HCT116 (cell line): Measurements from ENCODE around the gene SETD1A. TPM values are rescaled to one million over a fixed set of nuclear protein-coding genes. Genes with fewer than 3 reads are reported as not detected.

Experiments used
- ATAC-seq: fragments of 200-7000 bp; cut with Tn5 transposase; 2 replicates; pipeline ENCODE4 v1.9.1; 2020; ENCODE audit warnings: mild to moderate bottlenecking, moderate library complexity
- BruUV-seq: library from RNA; stranded (reverse); fragments of 400-500 nt; replicated peaks from 2 replicates; lab custom pipeline; 2021; lab: Mats Ljungman, UMichigan
- CTCF ChIA-PET: fragments of 300-600 bp; sonication (Branson Sonifier 250); formaldehyde crosslinking; loops from one replicate; lab custom pipeline; 2021; ENCODE audit warnings: antibody characterized with exemption; lab: Charles Lee
- POLR2A ChIA-PET: fragments of 300-600, 350-600 bp; sonication (Branson Sonifier 250); formaldehyde crosslinking; loops from one replicate; lab custom pipeline; 2021; ENCODE audit warnings: antibody characterized with exemption; lab: Charles Lee
- RAD21 ChIA-PET, 2 experiments: fragments of 300-600 bp; sonication (Branson Sonifier 250); formaldehyde crosslinking; loops; one replicate each; lab custom pipeline; 2023; ENCODE audit warnings: low total read pairs in 2 of 2; ENCODE audit not compliant: uncharacterized antibody in 2 of 2, unreplicated experiment in 2 of 2, low non-redundant PET in 1 of 2; lab: Charles Lee
- DNase-seq: peaks from one replicate; pipeline ENCODE4 v3.0.0-alpha.2; 2010; ENCODE audit warnings: low read depth, low spot score
- H2AFZ ChIP-seq: fragments of 200-600 bp; shearing (Covaris generic), sonication (generic); 2 replicates; pipeline ENCODE4 v1.6.1; 2017; ENCODE audit warnings: low read depth, mixed run types, mixed read lengths, antibody characterized with exemption, low read length; ENCODE audit not compliant: poor library complexity, severe bottlenecking
- H3K27ac ChIP-seq: 2 replicates; pipeline ENCODE4 v1.5.1; 2012; ENCODE audit warnings: low read depth, low read length
- H3K27me3 ChIP-seq: fragments of 200-600 bp; sonication (generic); 2 replicates; pipeline ENCODE4 v1.6.1; 2016; ENCODE audit warnings: mixed run types, low read length, mixed read lengths; ENCODE audit not compliant: insufficient read depth
- H3K36me3 ChIP-seq, 2 experiments: fragments of 200-500 bp in 1 of 2; fragments of 200-600 bp in 1 of 2; sonication (Bioruptor generic) in 1 of 2; sonication (generic) in 1 of 2; 2 replicates each; pipeline versions ENCODE4 v1.5.1 to v1.6.1; 2014 to 2016; ENCODE audit warnings: low read length in 2 of 2, inconsistent platforms in 1 of 2, mixed read lengths in 1 of 2, mixed run types in 1 of 2; ENCODE audit not compliant: insufficient read depth in 2 of 2, control insufficient read depth in 1 of 2
- H3K4me1 ChIP-seq, 2 experiments: fragments of 200-600 bp in 1 of 2; sonication (generic) in 1 of 2; 2 replicates each; pipeline versions ENCODE4 v1.5.1 to v1.6.1; 2012 to 2017; ENCODE audit warnings: low read length in 2 of 2, inconsistent platforms in 1 of 2, mild to moderate bottlenecking in 1 of 2, mixed read lengths in 1 of 2, mixed run types in 1 of 2, moderate library complexity in 1 of 2; ENCODE audit not compliant: insufficient read depth in 2 of 2, control insufficient read depth in 1 of 2
- H3K4me2 ChIP-seq: fragments of 200-600 bp; sonication (generic); 2 replicates; pipeline ENCODE4 v1.6.1; 2017; ENCODE audit warnings: mixed run types, low read length, mixed read lengths
- H3K4me3 ChIP-seq, 2 experiments: fragments of 200-600 bp in 1 of 2; sonication (generic) in 1 of 2; replicated peaks in 1 of 2; 2 replicates each; pipeline ENCODE4 v1.5.1; 2011 to 2016; ENCODE audit warnings: low read length in 2 of 2, control low read depth in 1 of 2, low read depth in 1 of 2, mild to moderate bottlenecking in 1 of 2, mixed read lengths in 1 of 2, mixed run types in 1 of 2
- H3K79me2 ChIP-seq: fragments of 200-600 bp; sonication (generic); 2 replicates; pipeline ENCODE4 v1.6.1; 2017; ENCODE audit warnings: mild to moderate bottlenecking, mixed run types, low read length, moderate library complexity, mixed read lengths; ENCODE audit not compliant: insufficient read depth
- H3K9ac ChIP-seq: fragments of 200-600 bp; sonication (generic); 2 replicates; pipeline ENCODE4 v1.6.1; 2016; ENCODE audit warnings: low read length, mixed read lengths
- H3K9me2 ChIP-seq: fragments of 200-600 bp; sonication (generic), shearing (Covaris generic); 2 replicates; pipeline ENCODE4 v1.6.1; 2017; ENCODE audit warnings: mixed run types, mild to moderate bottlenecking, moderate library complexity; ENCODE audit not compliant: insufficient read depth
- H3K9me3 ChIP-seq, 2 experiments: fragments of 200-500 bp in 1 of 2; fragments of 200-600 bp in 1 of 2; sonication (Bioruptor generic) in 1 of 2; sonication (generic) in 1 of 2; 2 replicates each; pipeline ENCODE4 v1.6.1; 2014 to 2017; ENCODE audit warnings: low read length in 2 of 2, mixed read lengths in 2 of 2, inconsistent platforms in 1 of 2, low read depth in 1 of 2, mild to moderate bottlenecking in 1 of 2, mixed run types in 1 of 2, moderate library complexity in 1 of 2; ENCODE audit not compliant: control insufficient read depth in 1 of 2, insufficient read depth in 1 of 2
- H4K20me1 ChIP-seq: fragments of 200-600 bp; sonication (generic), shearing (Covaris generic); 2 replicates; pipeline ENCODE4 v1.6.1; 2017; ENCODE audit warnings: mixed run types, mild to moderate bottlenecking, moderate library complexity; ENCODE audit not compliant: insufficient read depth
- CEBPB ChIP-seq: IDR thresholded peaks from 2 replicates; pipeline ENCODE4 v1.6.1; 2012; ENCODE audit warnings: low read depth
- CTCF ChIP-seq, 3 experiments: fragments of 200-600 bp in 1 of 3; sonication (generic) in 1 of 3; IDR thresholded peaks in 2 of 3; conservative IDR thresholded peaks in 1 of 3; 2 replicates each; pipeline ENCODE4 v1.5.1; 2012 to 2017; ENCODE audit warnings: low read depth in 2 of 3, low read length in 2 of 3, antibody characterized with exemption in 1 of 3, borderline replicate concordance in 1 of 3, control low read depth in 1 of 3, mild to moderate bottlenecking in 1 of 3, mixed read lengths in 1 of 3, mixed run types in 1 of 3, moderate library complexity in 1 of 3; ENCODE audit not compliant: insufficient read depth in 1 of 3
- EZH2 ChIP-seq: fragments of 200-600 bp; sonication (generic); IDR thresholded peaks from 2 replicates; pipeline ENCODE4 v1.6.1; 2017; ENCODE audit warnings: antibody characterized with exemption, mixed run types
- EZH2phosphoT487 ChIP-seq: fragments of 200-600 bp; IDR thresholded peaks from 2 replicates; pipeline ENCODE4 v1.6.1; 2018; ENCODE audit warnings: antibody characterized with exemption, borderline replicate concordance
- FOSL1 ChIP-seq: IDR thresholded peaks from 2 replicates; pipeline ENCODE4 v1.6.1; 2012; ENCODE audit warnings: low read depth
- JUND ChIP-seq: IDR thresholded peaks from 2 replicates; pipeline ENCODE4 v1.6.1; 2012
- MAX ChIP-seq: IDR thresholded peaks from 2 replicates; pipeline ENCODE4 v1.6.1; 2012
- POLR2A ChIP-seq: IDR thresholded peaks from 2 replicates; pipeline ENCODE4 v1.7.0; 2011; ENCODE audit warnings: borderline replicate concordance; ENCODE audit not compliant: insufficient read depth, insufficient read length; ENCODE audit errors: extremely low read depth
- POLR2AphosphoS5 ChIP-seq: IDR thresholded peaks from 2 replicates; pipeline ENCODE4 v1.6.1; 2011; ENCODE audit warnings: mild to moderate bottlenecking, low read depth, low read length, moderate library complexity
- SP1 ChIP-seq: IDR thresholded peaks from 2 replicates; pipeline ENCODE4 v1.6.1; 2012; ENCODE audit warnings: low read depth
- YY1 ChIP-seq: IDR thresholded peaks from 2 replicates; pipeline ENCODE4 v1.6.1; 2011; ENCODE audit warnings: low read length, low read depth, moderate library complexity, mild to moderate bottlenecking; ENCODE audit not compliant: insufficient replicate concordance; ENCODE audit errors: extremely low read depth
- intact Hi-C: fragments of 100-400 bp; cut with micrococcal nuclease; formaldehyde crosslinking; loops from 2 replicates; pipeline ENCODE4 v1.10.0; 2022
- total RNA-seq: library from RNA; stranded (reverse); gene quantifications from one replicate; pipeline ENCODE4 v1.2.1, GENCODE V29; 2021; ENCODE audit not compliant: unreplicated experiment

SETD1A gene
- total RNA-seq, 1 experiment from 2014 or later = 26.9 TPM

DNA sequence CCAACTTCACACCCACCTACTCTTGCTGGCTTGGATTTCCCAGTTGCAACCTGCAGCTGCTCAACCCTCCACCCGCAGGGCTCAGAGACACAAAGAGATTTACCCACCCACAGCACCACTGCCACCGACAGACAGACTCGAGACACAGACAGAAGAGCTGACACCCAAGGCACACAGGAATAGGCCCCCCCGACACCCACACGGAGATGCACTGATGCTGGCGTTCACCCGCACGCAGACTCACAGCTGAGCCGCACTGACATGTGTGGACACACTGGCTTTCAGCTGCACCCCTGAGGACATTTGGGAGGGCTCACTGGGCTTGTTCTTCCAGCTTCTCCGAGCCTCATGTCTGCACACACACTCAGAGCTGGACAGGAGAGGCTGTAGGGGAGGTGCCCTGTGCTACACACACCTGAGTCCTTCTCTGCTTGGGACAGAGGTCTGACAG is 44.7 kb downstream of the SETD1A start:
- POLR2A ChIA-PET = no interaction called here
- BruUV-seq = no TSS peak
- no peak for ATAC-seq
- H3K9me3 ChIP-seq = no peaks in the 10 kb centered on the region
- H3K36me3 ChIP-seq = no peaks in the 10 kb centered on the region
- no peaks in the 10 kb centered on the region for H3K9me2 ChIP-seq
- CTCF ChIA-PET = no interaction called here
- H3K9ac ChIP-seq = no peak overlapping the region
- H3K4me2 ChIP-seq = no peak overlapping the region
- no peak overlapping the region for H3K27ac ChIP-seq
- H3K4me1 ChIP-seq = peaks cover 20 to 25% of the 10 kb centered on the region in 2 experiments
- no peaks in the 10 kb centered on the region for H4K20me1 ChIP-seq
- H3K4me3 ChIP-seq = no peak overlapping the region
- no peaks in the 10 kb centered on the region for H3K27me3 ChIP-seq
- RAD21 ChIA-PET = no interaction called here
- H3K79me2 ChIP-seq = no peaks in the 10 kb centered on the region
- TF ChIP-seq SP1 = no peak
- TF ChIP-seq CEBPB = no peak
- TF ChIP-seq YY1 = no peak
- no peak for TF ChIP-seq FOSL1
- TF ChIP-seq MAX = no peak
- no peak for TF ChIP-seq JUND
- no peak for TF ChIP-seq EZH2
- no peak for TF ChIP-seq CTCF (IDR thresholded peaks at IDR 0.05 in 2 of 3, conservative IDR thresholded peaks at IDR 0.05 in 1 of 3; ENCODE audit: borderline replicate concordance in 1 of 3, insufficient read depth in 1 of 3, low read depth in 2 of 3, low read length in 2 of 3)
- no peak for TF ChIP-seq EZH2phosphoT487
- no peak for TF ChIP-seq POLR2A
- TF ChIP-seq POLR2AphosphoS5 = no peak
- DNase-seq = no peak
- intact Hi-C loops = no loop called here
- H2AFZ ChIP-seq = no peak overlapping the region
